RWPE1 (cell line): ENCODE data around the gene STING1.
"Not testable (repeated sequence)": the region's sequence is repeated elsewhere in the genome, so short reads cannot be mapped to it uniquely, and the experiment has no call there.

ENCODE experiments used
- CTCF ChIA-PET: fragments of 350-600 bp; sonication (Branson Sonifier 250); formaldehyde crosslinking; extraction: SDS; loops from one replicate; lab custom pipeline; 2021; lab: Yijun Ruan, JAX
- POLR2A ChIA-PET: fragments of 400-600 bp; formaldehyde crosslinking; extraction: SDS; loops from one replicate; lab custom pipeline; 2020; ENCODE audit warnings: antibody characterized with exemption; ENCODE audit not compliant: low non-redundant PET; lab: Yijun Ruan, JAX
- DNase-seq: peaks from one replicate; pipeline ENCODE4 v3.0.0; 2012; ENCODE audit warnings: low spot score
- H3K27ac ChIP-seq: fragments of 450-650 bp; 2 replicates; pipeline ENCODE4 v1.5.1; 2017
- CTCF ChIP-seq: fragments of 450-650 bp; conservative IDR thresholded peaks from 2 replicates; pipeline ENCODE4 v1.5.1; 2017; ENCODE audit warnings: low read depth, mild to moderate bottlenecking

STING1 gene

GRCh38 chr5:139481122-139481533, 1.4 kb downstream of the STING1 start:
- H3K27ac ChIP-seq: peak overlapping the region; percentile 100
- TF ChIP-seq CTCF: no peak
- no peak for DNase-seq
- ChIA-PET POLR2A (interaction anchor here (0.9 to 1.2 kb wide), 2 partner anchors 15 to 33 kb away, joined by 3 to 4 read pairs; no protein-coding TSS in a partner anchor), CTCF (interaction anchor here (1.0 to 2.9 kb wide), 3 partner anchors 15 to 59 kb away, joined by 3 to 21 read pairs (median 8); no protein-coding TSS in a partner anchor)

GRCh38 chr5:139479729-139480128, 2.8 kb downstream of the STING1 start:
- H3K27ac ChIP-seq: peak overlapping the region; percentile 100
- POLR2A ChIA-PET, DNase-seq: not testable (repeated sequence)
- CTCF ChIA-PET: interaction anchor here (0.6 kb wide), 1 partner anchor 70 kb away, joined by 3 read pairs; no protein-coding TSS in a partner anchor

- peak overlapping the region; percentile 100 for H3K27ac ChIP-seq
- CTCF ChIA-PET, POLR2A ChIA-PET, DNase-seq: not testable (repeated sequence)
These were observed 3.7 kb downstream of the STING1 start for GRCh38 chr5:139478657-139479423.

GRCh38 chr5:139475865-139476617, 6.5 kb downstream of the STING1 start:
- no peak for TF ChIP-seq CTCF
- POLR2A ChIA-PET: no interaction called here
- peak overlapping the region; percentile 100 for H3K27ac ChIP-seq
- CTCF ChIA-PET: interaction anchor here (0.6 kb wide), 1 partner anchor 441 kb away, joined by 4 read pairs; no protein-coding TSS in a partner anchor
- no peak for DNase-seq

GRCh38 chr5:139474890-139475791, 7.4 kb downstream of the STING1 start:
- no peak for TF ChIP-seq CTCF
- peak overlapping the region; percentile 100 for H3K27ac ChIP-seq
- no peak for DNase-seq
- ChIA-PET POLR2A (no interaction called here), CTCF (interaction anchor here (0.6 kb wide), 1 partner anchor 521 kb away, joined by 4 read pairs; no protein-coding TSS in a partner anchor)

- no peak for TF ChIP-seq CTCF
- peak overlapping the region; percentile 100 for H3K27ac ChIP-seq
- ChIA-PET POLR2A (no interaction called here), CTCF (interaction anchor here (1.2 to 1.8 kb wide), 2 partner anchors 51 to 72 kb away, joined by 3 to 8 read pairs; no protein-coding TSS in a partner anchor)
- peak; percentile 74 for DNase-seq
These were observed 9.0 kb downstream of the STING1 start for GRCh38 chr5:139473565-139473964.
